Bronchial epithelial cell (primary cell): Measurements from ENCODE around the gene NKAIN2. TPM values are rescaled to one million over a fixed set of nuclear protein-coding genes. Genes with fewer than 3 reads are reported as not detected.

Source experiments
- DNase-seq: peaks from one replicate; pipeline ENCODE4 v3.0.0-alpha.2; 2010; ENCODE audit warnings: low read depth
- FAIRE-seq: peaks from 2 replicates; lab custom pipeline; 2011; peaks lifted over from hg19 to GRCh38; lab: Jason Lieb, UNC
- H3K27me3 ChIP-seq: 2 replicates; pipeline ENCODE4 v1.5.1; 2011; ENCODE audit warnings: low read length; ENCODE audit not compliant: control insufficient read depth, insufficient read depth
- H3K36me3 ChIP-seq: 2 replicates; pipeline ENCODE4 v1.5.1; 2011; ENCODE audit warnings: low read length; ENCODE audit not compliant: control insufficient read depth, insufficient read depth
- H3K4me3 ChIP-seq: 2 replicates; pipeline ENCODE4 v1.5.1; 2011; ENCODE audit warnings: mild to moderate bottlenecking, low read depth, low read length, control low read depth
- total RNA-seq: library from RNA; depleted of rRNA; stranded (reverse); fragments of >200 nt; gene quantifications from 2 replicates; pipeline ENCODE4 v1.2.1, GENCODE V29; 2014
- TF ChIP-seq, protein P1 (sequence below): IDR thresholded peaks from 2 replicates; pipeline ENCODE4 v1.5.1; 2011; ENCODE audit warnings: mild to moderate bottlenecking, moderate library complexity, low read length, control low read depth, inconsistent platforms; ENCODE audit not compliant: insufficient read depth, severe bottlenecking

The NKAIN2 gene
- total RNA-seq, 1 donor from 2014 or later = under 0.01 TPM

DNA sequence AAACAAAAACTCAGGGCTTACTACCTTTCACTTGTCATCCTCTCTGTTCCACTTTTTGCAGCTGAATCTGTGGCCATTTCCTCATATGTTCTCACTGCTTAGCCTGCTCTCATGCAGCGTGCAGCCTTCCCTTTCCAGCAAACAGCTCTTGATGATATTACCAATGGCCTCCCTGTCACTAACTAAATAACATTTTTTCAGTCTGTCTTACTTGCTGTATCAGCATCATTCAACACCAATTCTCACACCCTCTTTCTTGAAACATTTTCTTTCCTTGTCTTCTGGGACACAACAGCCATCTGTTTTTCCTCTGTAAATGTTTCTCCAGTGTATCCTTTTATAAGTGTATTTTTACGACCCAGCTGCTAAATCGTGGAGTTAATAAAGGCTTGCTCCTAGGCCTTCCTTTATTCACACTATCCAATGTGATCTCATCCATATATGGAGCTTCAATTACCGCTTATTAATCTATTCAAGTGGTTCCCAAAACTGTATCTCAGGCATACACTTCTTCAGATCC is 634.9 kb downstream of the NKAIN2 start:
- H3K27me3 ChIP-seq = no peaks in the 10 kb centered on the region
- TF ChIP-seq, protein P1, sequence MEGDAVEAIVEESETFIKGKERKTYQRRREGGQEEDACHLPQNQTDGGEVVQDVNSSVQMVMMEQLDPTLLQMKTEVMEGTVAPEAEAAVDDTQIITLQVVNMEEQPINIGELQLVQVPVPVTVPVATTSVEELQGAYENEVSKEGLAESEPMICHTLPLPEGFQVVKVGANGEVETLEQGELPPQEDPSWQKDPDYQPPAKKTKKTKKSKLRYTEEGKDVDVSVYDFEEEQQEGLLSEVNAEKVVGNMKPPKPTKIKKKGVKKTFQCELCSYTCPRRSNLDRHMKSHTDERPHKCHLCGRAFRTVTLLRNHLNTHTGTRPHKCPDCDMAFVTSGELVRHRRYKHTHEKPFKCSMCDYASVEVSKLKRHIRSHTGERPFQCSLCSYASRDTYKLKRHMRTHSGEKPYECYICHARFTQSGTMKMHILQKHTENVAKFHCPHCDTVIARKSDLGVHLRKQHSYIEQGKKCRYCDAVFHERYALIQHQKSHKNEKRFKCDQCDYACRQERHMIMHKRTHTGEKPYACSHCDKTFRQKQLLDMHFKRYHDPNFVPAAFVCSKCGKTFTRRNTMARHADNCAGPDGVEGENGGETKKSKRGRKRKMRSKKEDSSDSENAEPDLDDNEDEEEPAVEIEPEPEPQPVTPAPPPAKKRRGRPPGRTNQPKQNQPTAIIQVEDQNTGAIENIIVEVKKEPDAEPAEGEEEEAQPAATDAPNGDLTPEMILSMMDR = no peak

GRCh38 chr6:124441450-124441849 is 637.8 kb downstream of the NKAIN2 start:
- peak; percentile 50 for FAIRE-seq
- no peak overlapping the region for H3K4me3 ChIP-seq
- H3K36me3 ChIP-seq = no peaks in the 10 kb centered on the region
- no peaks in the 10 kb centered on the region for H3K27me3 ChIP-seq
- DNase-seq = no peak
- TF ChIP-seq, protein P1 = no peak

More for the DNA sequence above, 634.9 kb downstream of the NKAIN2 start:
- no peaks in the 10 kb centered on the region for H3K36me3 ChIP-seq
- DNase-seq (no peak), FAIRE-seq (no peak)
- no peak overlapping the region for H3K4me3 ChIP-seq

GRCh38 chr6:124443541-124443940 is 639.9 kb downstream of the NKAIN2 start:
- DNase-seq (no peak), FAIRE-seq (no peak)
- Histone ChIP-seq H3K27me3 (no peaks in the 10 kb centered on the region), H3K36me3 (no peaks in the 10 kb centered on the region), H3K4me3 (no peak overlapping the region)
- TF ChIP-seq, protein P1 = no peak

- TF ChIP-seq, protein P1 = no peak
- DNase-seq = no peak
- Histone ChIP-seq H3K4me3 (no peak overlapping the region), H3K27me3 (no peaks in the 10 kb centered on the region), H3K36me3 (no peaks in the 10 kb centered on the region)
- FAIRE-seq = no peak
These were observed 641.9 kb downstream of the NKAIN2 start for GRCh38 chr6:124445581-124445980.

DNA sequence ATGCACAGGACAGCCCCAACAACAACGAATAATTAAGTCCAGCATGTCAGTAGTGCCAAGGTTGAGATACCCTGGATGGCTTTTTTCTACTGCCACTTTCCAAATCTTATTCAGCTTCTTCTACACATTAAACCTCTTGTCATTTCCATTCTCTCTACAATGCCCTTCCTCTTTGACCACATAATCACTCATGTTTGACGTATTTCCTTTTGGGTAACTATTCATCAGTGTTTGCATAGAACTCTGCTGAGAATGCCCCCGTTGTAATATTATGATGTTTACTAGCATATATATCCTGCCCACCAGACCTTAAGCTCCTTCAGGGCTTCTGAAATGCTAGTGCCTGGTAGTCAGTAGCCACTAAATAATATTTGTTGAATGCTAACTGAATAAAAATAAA is 643.3 kb downstream of the NKAIN2 start:
- DNase-seq (no peak), FAIRE-seq (no peak)
- H3K27me3 ChIP-seq = no peaks in the 10 kb centered on the region
- no peaks in the 10 kb centered on the region for H3K36me3 ChIP-seq
- TF ChIP-seq, protein P1 = no peak
- H3K4me3 ChIP-seq = no peak overlapping the region

DNA sequence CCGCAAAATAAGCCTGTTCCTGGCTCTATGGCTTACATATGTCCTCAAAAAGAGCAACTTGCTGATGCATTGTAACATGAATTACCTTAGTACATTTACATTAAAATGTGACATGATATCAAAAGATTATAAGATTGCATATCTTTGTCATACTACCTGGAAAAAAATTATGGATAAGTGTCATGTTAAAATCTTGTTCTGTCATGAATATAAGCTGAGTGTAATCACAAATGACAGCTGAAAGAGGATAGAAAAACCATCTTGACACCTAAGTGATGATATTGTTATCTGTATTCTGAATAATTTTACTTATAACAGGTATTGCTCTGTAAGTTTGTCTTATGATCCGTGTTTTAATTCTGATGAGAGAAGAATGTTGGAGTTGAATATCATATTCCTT is 655.6 kb downstream of the NKAIN2 start:
- TF ChIP-seq, protein P1 = no peak

More for the DNA sequence above, 655.6 kb downstream of the NKAIN2 start:
- FAIRE-seq (no peak), DNase-seq (no peak)
- H3K27me3 ChIP-seq = no peaks in the 10 kb centered on the region
- H3K4me3 ChIP-seq = no peak overlapping the region
- H3K36me3 ChIP-seq = no peaks in the 10 kb centered on the region
